ENCODE data around the gene DENND4C.
A peak's percentile ranks its signal among the peaks of the same experiment; 100 is the strongest.

The DENND4C gene

DNA sequence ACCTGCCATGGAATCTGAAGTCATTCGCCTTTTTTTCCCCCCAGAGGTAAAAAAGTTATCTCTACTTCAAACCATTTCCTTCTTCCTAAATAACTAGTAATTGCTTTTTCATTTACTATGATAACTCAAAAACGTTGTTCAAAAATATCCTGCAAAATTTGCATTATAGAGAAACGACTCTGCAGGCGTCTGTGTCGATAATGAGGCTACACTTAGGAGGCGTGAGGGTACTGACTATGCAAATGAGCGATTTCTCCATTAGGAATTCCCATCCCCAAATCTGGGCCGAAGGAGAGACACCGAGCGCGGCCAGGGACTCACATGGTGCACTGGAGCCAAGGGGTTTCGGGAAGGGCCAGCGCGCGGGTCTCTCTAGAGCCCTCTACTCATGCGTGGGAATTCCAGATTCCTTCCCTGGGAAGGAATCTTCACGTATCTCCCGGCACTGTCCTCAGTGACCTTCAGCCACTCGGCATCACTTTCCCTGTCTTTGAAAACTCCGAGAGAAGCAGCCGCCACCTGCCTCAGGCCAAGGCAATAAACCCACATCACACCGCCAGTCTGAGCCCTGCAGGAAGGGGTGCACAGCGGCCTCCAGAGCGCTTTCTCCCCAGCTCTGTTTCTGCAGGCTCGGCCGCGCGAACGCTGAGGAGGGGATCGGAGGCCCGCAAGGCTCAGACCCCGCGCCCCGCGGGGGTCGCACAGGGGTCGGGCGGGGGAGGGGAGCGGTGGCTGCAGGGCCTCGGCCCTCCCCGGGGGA lies 718 bp upstream of the DENND4C start (continued):
- TF ChIP-seq, protein P1, sequence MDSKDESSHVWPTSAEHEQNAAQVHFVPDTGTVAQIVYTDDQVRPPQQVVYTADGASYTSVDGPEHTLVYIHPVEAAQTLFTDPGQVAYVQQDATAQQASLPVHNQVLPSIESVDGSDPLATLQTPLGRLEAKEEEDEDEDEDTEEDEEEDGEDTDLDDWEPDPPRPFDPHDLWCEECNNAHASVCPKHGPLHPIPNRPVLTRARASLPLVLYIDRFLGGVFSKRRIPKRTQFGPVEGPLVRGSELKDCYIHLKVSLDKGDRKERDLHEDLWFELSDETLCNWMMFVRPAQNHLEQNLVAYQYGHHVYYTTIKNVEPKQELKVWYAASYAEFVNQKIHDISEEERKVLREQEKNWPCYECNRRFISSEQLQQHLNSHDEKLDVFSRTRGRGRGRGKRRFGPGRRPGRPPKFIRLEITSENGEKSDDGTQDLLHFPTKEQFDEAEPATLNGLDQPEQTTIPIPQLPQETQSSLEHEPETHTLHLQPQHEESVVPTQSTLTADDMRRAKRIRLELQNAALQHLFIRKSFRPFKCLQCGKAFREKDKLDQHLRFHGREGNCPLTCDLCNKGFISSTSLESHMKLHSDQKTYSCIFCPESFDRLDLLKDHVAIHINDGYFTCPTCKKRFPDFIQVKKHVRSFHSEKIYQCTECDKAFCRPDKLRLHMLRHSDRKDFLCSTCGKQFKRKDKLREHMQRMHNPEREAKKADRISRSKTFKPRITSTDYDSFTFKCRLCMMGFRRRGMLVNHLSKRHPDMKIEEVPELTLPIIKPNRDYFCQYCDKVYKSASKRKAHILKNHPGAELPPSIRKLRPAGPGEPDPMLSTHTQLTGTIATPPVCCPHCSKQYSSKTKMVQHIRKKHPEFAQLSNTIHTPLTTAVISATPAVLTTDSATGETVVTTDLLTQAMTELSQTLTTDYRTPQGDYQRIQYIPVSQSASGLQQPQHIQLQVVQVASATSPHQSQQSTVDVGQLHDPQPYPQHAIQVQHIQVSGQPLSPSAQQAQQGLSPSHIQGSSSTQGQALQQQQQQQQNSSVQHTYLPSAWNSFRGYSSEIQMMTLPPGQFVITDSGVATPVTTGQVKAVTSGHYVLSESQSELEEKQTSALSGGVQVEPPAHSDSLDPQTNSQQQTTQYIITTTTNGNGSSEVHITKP (tag by site-specific recombination; IDR thresholded peaks at IDR 0.05) = peak; percentile 89
- peak; percentile 59 for TF ChIP-seq PATZ1 (tag by site-specific recombination; IDR thresholded peaks at IDR 0.05)
- TF ChIP-seq, protein P2, sequence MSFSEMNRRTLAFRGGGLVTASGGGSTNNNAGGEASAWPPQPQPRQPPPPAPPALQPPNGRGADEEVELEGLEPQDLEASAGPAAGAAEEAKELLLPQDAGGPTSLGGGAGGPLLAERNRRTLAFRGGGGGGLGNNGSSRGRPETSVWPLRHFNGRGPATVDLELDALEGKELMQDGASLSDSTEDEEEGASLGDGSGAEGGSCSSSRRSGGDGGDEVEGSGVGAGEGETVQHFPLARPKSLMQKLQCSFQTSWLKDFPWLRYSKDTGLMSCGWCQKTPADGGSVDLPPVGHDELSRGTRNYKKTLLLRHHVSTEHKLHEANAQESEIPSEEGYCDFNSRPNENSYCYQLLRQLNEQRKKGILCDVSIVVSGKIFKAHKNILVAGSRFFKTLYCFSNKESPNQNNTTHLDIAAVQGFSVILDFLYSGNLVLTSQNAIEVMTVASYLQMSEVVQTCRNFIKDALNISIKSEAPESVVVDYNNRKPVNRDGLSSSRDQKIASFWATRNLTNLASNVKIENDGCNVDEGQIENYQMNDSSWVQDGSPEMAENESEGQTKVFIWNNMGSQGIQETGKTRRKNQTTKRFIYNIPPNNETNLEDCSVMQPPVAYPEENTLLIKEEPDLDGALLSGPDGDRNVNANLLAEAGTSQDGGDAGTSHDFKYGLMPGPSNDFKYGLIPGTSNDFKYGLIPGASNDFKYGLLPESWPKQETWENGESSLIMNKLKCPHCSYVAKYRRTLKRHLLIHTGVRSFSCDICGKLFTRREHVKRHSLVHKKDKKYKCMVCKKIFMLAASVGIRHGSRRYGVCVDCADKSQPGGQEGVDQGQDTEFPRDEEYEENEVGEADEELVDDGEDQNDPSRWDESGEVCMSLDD (tag by site-specific recombination; IDR thresholded peaks at IDR 0.05) = peak; percentile 67; the same call in 1 of the 2 replicates
- TF ChIP-seq ZNF837 (tag by site-specific recombination; IDR thresholded peaks at IDR 0.05) = no peak
- peak; percentile 92 for TF ChIP-seq IKZF3 (tag by site-specific recombination; IDR thresholded peaks at IDR 0.05)
- TF ChIP-seq ZNF280D (tag by site-specific recombination; IDR thresholded peaks at IDR 0.05) = no peak
- TF ChIP-seq ZNF76 (tag by site-specific recombination; IDR thresholded peaks at IDR 0.05; ENCODE audit: borderline replicate concordance, low read depth) = peak; percentile 68
- TF ChIP-seq ZNF394 (tag by site-specific recombination; IDR thresholded peaks at IDR 0.05; ENCODE audit: borderline replicate concordance) = peak; percentile 21; the same call in 1 of the 2 replicates
- no peak for TF ChIP-seq SETDB1 (IDR thresholded peaks at IDR 0.05; ENCODE audit: insufficient read length, low read length)
- peak; percentile 74 for TF ChIP-seq GLIS2 (tag by site-specific recombination; IDR thresholded peaks at IDR 0.05)
- peak; percentile 77 for TF ChIP-seq ZNF335 (tag by site-specific recombination; conservative IDR thresholded peaks at IDR 0.05)
- TF ChIP-seq PRDM1 (tag by site-specific recombination; IDR thresholded peaks at IDR 0.05) = peak; percentile 40; the same call in 1 of the 2 replicates
- TF ChIP-seq GLIS1 (tag by site-specific recombination; IDR thresholded peaks at IDR 0.05) = peak; percentile 38; the same call in 1 of the 2 replicates
- TF ChIP-seq, protein P3, sequence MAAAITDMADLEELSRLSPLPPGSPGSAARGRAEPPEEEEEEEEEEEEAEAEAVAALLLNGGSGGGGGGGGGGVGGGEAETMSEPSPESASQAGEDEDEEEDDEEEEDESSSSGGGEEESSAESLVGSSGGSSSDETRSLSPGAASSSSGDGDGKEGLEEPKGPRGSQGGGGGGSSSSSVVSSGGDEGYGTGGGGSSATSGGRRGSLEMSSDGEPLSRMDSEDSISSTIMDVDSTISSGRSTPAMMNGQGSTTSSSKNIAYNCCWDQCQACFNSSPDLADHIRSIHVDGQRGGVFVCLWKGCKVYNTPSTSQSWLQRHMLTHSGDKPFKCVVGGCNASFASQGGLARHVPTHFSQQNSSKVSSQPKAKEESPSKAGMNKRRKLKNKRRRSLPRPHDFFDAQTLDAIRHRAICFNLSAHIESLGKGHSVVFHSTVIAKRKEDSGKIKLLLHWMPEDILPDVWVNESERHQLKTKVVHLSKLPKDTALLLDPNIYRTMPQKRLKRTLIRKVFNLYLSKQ (tag by site-specific recombination; IDR thresholded peaks at IDR 0.05; ENCODE audit: borderline replicate concordance) = no peak
- TF ChIP-seq, protein P4, sequence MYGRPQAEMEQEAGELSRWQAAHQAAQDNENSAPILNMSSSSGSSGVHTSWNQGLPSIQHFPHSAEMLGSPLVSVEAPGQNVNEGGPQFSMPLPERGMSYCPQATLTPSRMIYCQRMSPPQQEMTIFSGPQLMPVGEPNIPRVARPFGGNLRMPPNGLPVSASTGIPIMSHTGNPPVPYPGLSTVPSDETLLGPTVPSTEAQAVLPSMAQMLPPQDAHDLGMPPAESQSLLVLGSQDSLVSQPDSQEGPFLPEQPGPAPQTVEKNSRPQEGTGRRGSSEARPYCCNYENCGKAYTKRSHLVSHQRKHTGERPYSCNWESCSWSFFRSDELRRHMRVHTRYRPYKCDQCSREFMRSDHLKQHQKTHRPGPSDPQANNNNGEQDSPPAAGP (tag by site-specific recombination; IDR thresholded peaks at IDR 0.05) = peak; percentile 36; the same call in 1 of the 2 replicates
- TF ChIP-seq ATF2 (tag by site-specific recombination; IDR thresholded peaks at IDR 0.05; ENCODE audit: low read depth) = no peak
- TF ChIP-seq ZBTB20 (tag by site-specific recombination; IDR thresholded peaks at IDR 0.05) = peak; percentile 67
